Neuron (in vitro differentiated cells): ENCODE results near the gene LRRTM3.

Source experiments
- H2AFZ ChIP-seq: one replicate; pipeline ENCODE4 v1.6.1; 2013; ENCODE audit warnings: low read depth, mild to moderate bottlenecking, inconsistent platforms, low read length, moderate library complexity
- H3K27me3 ChIP-seq: one replicate; pipeline ENCODE4 v1.6.1; 2013; ENCODE audit warnings: low read length; ENCODE audit not compliant: insufficient read depth
- H3K36me3 ChIP-seq: one replicate; pipeline ENCODE4 v1.6.1; 2013; ENCODE audit warnings: low read length; ENCODE audit not compliant: insufficient read depth
- H3K4me1 ChIP-seq: one replicate; pipeline ENCODE4 v1.6.1; 2013; ENCODE audit warnings: low read length; ENCODE audit not compliant: insufficient read depth
- H3K4me3 ChIP-seq: 2 replicates; pipeline ENCODE4 v1.5.1; 2013; ENCODE audit warnings: mild to moderate bottlenecking, low read length, moderate library complexity
- H3K9me3 ChIP-seq: one replicate; pipeline ENCODE4 v1.6.1; 2013; ENCODE audit warnings: low read length

Gene LRRTM3

GRCh38 chr10:66925896-66926715 is at the start of gene LRRTM3:
Gene LRRTM3, plus strand, starts transcription at chr10:66926036.
- H3K4me1 ChIP-seq = peaks cover 25% of the 10 kb centered on the region
- peak within 1 kb of the TSS; percentile 43 for H3K4me3 ChIP-seq

DNA sequence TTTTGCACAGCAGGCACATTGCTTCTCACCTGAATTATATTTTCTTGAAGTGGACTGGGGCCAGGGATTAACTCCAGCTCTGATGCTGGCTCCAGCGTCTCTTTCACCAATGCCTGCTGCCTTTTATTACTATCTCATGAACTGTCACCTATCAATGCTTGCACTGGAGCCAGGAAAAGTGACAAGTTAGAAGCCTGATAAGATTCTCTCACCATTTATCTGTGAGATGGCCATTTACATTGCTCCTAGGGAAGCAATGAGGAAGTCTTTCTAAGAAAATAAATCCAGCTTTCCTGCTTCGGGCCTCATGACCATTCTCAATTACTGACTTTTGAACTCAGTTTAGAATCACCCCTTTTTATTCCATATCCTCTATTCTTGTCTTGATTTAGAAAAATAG is 48.5 kb upstream of the LRRTM3 start:
- Histone ChIP-seq H3K9me3 (no peaks in the 10 kb centered on the region), H3K27me3 (peaks cover 6% of the 10 kb centered on the region), H3K4me3 (no peak overlapping the region), H2AFZ (no peak overlapping the region), H3K36me3 (no peaks in the 10 kb centered on the region), H3K4me1 (no peaks in the 10 kb centered on the region)

More at GRCh38 chr10:66925896-66926715, at the start of gene LRRTM3:
- Histone ChIP-seq H3K36me3 (no peaks in the 10 kb centered on the region), H3K9me3 (peaks cover 5% of the 10 kb centered on the region), H3K27me3 (no peaks in the 10 kb centered on the region), H2AFZ (no peak within 1 kb of the TSS)

- H3K4me1 ChIP-seq = no peaks in the 10 kb centered on the region
- peaks cover 6% of the 10 kb centered on the region for H3K27me3 ChIP-seq
- no peaks in the 10 kb centered on the region for H3K36me3 ChIP-seq
- no peak overlapping the region for H3K4me3 ChIP-seq
- H2AFZ ChIP-seq = no peak overlapping the region
- no peaks in the 10 kb centered on the region for H3K9me3 ChIP-seq
Observed at GRCh38 chr10:66880292-66880691, 45.5 kb upstream of the LRRTM3 start.

- Histone ChIP-seq H3K27me3 (peaks cover 3% of the 10 kb centered on the region), H3K9me3 (no peaks in the 10 kb centered on the region), H3K4me1 (no peaks in the 10 kb centered on the region), H2AFZ (no peak overlapping the region), H3K36me3 (no peaks in the 10 kb centered on the region), H3K4me3 (no peak overlapping the region)
Observed at GRCh38 chr10:66880826-66881225, 45.0 kb upstream of the LRRTM3 start.

DNA sequence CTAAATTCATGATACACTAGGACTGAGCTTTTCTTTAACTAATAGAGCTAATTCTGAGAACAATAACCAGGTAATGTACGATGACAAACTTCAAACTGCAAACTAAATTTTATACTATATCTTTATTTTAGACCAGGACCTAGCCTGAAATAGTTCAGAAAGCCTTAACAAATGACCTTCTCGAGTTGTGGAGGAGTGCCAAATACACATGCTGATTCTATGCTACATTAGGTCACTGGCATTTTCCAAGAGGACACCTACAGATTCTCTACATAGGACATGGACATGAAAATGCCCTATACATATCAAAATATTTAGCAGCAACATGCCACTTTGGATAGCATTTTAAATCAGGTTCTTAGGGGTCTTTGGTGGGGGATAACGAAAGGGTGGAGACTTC is 44.0 kb upstream of the LRRTM3 start:
- H3K9me3 ChIP-seq = no peaks in the 10 kb centered on the region
- no peak overlapping the region for H2AFZ ChIP-seq
- H3K4me3 ChIP-seq = no peak overlapping the region
- peaks cover 2% of the 10 kb centered on the region for H3K27me3 ChIP-seq
- no peaks in the 10 kb centered on the region for H3K4me1 ChIP-seq
- H3K36me3 ChIP-seq = no peaks in the 10 kb centered on the region

DNA sequence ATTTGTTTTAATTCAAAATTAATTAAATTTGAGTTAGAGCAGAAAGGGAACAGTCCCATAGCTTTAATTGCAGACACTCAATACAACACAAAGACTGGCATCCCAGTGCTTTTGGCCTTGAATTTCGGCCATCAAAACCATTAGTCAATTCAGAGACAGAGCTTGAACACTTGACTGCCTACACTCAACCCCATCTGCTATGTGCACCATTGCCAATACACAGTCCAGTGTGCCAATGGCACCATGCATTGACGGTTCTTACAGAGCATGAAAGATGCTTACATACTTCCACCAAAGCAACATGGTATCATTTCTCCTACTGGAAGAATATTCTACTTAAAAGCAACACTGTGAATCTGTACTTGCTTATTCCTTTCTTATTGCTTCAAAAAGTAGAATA is 43.6 kb upstream of the LRRTM3 start:
- no peaks in the 10 kb centered on the region for H3K4me1 ChIP-seq
- no peak overlapping the region for H3K4me3 ChIP-seq
- H3K27me3 ChIP-seq = no peaks in the 10 kb centered on the region
- no peak overlapping the region for H2AFZ ChIP-seq
- H3K9me3 ChIP-seq = no peaks in the 10 kb centered on the region
- H3K36me3 ChIP-seq = no peaks in the 10 kb centered on the region

DNA sequence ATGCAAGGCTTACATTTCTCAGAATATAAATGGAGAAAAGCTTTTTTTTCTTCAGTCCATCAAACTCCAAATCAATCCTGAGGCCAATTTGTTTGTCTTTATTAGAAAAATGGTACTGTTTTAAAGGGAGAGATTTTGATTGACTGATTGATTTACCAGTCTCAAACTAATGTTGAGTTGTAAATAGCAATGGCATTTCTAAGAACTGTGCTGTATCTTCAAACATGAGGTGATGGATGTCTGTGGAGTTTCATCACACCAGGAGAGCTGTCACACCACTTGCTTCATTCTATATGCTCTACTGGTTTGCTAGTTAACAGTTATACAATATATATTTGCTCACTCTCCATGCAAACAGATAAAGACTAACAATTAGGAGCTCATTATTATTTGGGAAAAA is 39.0 kb upstream of the LRRTM3 start:
- no peak overlapping the region for H2AFZ ChIP-seq
- peaks cover 4% of the 10 kb centered on the region for H3K4me1 ChIP-seq
- no peaks in the 10 kb centered on the region for H3K27me3 ChIP-seq
- no peak overlapping the region for H3K4me3 ChIP-seq
- H3K9me3 ChIP-seq = no peaks in the 10 kb centered on the region
- no peaks in the 10 kb centered on the region for H3K36me3 ChIP-seq

DNA sequence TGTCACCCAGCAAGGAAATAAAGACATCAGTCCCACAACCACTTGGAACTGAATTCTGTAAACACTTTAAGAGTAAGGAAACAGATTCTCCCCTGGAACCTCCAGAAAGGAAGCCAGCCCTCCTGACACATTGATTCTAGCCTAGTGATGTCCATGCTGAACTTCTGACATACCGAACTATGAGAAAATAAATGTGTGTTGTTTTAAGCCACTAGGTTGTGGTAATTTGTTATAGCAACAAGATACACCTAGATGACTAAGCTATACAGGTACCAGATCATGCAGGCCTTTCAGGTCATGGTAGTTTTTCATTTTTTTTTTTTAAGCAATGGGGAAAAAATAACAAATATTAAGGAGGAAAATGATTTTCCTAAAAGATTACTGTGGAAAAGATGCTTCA is 37.6 kb upstream of the LRRTM3 start:
- H3K36me3 ChIP-seq = no peaks in the 10 kb centered on the region

DNA sequence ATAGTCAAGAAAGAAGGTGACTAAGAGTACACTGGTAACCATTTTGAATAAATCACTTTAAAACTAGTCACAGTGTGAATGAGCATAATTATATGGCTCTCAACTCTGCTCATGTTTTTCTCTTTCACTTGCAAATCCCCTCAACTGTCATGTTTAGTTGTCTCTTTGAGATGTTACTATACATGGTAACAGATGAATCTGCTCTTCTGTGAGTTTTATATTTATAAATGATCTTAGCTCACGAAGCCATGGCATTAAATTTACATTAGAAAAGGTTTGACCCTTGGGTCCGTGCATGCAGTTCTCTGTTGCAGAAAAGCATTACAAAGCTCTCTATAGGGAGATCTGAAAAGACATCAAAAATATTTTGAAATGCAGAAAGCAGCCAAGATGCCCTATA is 33.0 kb upstream of the LRRTM3 start:
- no peaks in the 10 kb centered on the region for H3K9me3 ChIP-seq

More for the DNA sequence above, 37.6 kb upstream of the LRRTM3 start:
- Histone ChIP-seq H3K4me1 (peaks cover 14% of the 10 kb centered on the region), H2AFZ (no peak overlapping the region), H3K4me3 (no peak overlapping the region), H3K9me3 (no peaks in the 10 kb centered on the region), H3K27me3 (no peaks in the 10 kb centered on the region)

GRCh38 chr10:66910671-66911070 is 15.2 kb upstream of the LRRTM3 start:
- Histone ChIP-seq H3K36me3 (no peaks in the 10 kb centered on the region), H3K4me3 (no peak overlapping the region), H3K4me1 (no peaks in the 10 kb centered on the region), H2AFZ (no peak overlapping the region), H3K27me3 (no peaks in the 10 kb centered on the region), H3K9me3 (no peaks in the 10 kb centered on the region)

More for the DNA sequence above, 33.0 kb upstream of the LRRTM3 start:
- H3K36me3 ChIP-seq = no peaks in the 10 kb centered on the region
- peak overlapping the region; percentile 10 for H3K4me3 ChIP-seq
- no peaks in the 10 kb centered on the region for H3K27me3 ChIP-seq
- H3K4me1 ChIP-seq = peaks cover 27% of the 10 kb centered on the region
- H2AFZ ChIP-seq = peak overlapping the region; percentile 83

DNA sequence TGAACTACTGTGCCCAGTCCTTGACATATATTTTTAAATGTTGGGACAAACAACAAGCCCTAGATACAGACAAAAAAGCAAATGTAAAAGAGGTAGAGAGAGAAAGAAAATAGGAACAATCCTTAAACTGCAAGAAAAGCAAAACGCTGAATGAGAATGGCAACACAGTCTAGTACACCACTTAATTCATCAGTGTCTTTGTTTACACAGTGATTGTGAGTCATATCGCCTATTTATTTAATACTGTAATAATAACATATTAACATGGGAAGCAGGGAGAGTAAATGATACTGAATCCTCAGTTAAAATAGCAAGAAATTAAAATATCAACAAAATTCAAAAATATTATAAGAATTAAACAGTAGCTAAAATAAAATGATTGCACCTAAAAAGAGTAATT is 9.8 kb upstream of the LRRTM3 start:
- H3K27me3 ChIP-seq = no peaks in the 10 kb centered on the region
- H3K4me1 ChIP-seq = no peaks in the 10 kb centered on the region
- no peak overlapping the region for H2AFZ ChIP-seq
- H3K9me3 ChIP-seq = no peaks in the 10 kb centered on the region
- no peak overlapping the region for H3K4me3 ChIP-seq
- no peaks in the 10 kb centered on the region for H3K36me3 ChIP-seq

- Histone ChIP-seq H3K4me3 (no peak overlapping the region), H3K4me1 (no peaks in the 10 kb centered on the region), H2AFZ (no peak overlapping the region), H3K27me3 (no peaks in the 10 kb centered on the region), H3K36me3 (no peaks in the 10 kb centered on the region), H3K9me3 (no peaks in the 10 kb centered on the region)
Observed at GRCh38 chr10:66917104-66917503, 8.7 kb upstream of the LRRTM3 start.

GRCh38 chr10:66919248-66919647 is 6.6 kb upstream of the LRRTM3 start:
- no peaks in the 10 kb centered on the region for H3K9me3 ChIP-seq
- no peaks in the 10 kb centered on the region for H3K4me1 ChIP-seq
- no peaks in the 10 kb centered on the region for H3K27me3 ChIP-seq
- no peak overlapping the region for H3K4me3 ChIP-seq
- H2AFZ ChIP-seq = no peak overlapping the region
- H3K36me3 ChIP-seq = no peaks in the 10 kb centered on the region
